H9 (cell line): ENCODE data around the gene SIPA1L3. TPM values are rescaled to one million over a fixed set of nuclear protein-coding genes. Genes with fewer than 3 reads are reported as not detected.

ENCODE experiments used
- DNase-seq: peaks from one replicate; pipeline ENCODE4 v3.0.0-alpha.2; 2017
- H2AFZ ChIP-seq: one replicate; pipeline ENCODE4 v1.6.1; 2013; ENCODE audit warnings: mild to moderate bottlenecking, low read length, control low read depth, moderate library complexity
- H2AK5ac ChIP-seq: 2 replicates; pipeline ENCODE4 v1.6.1; 2013; ENCODE audit warnings: low read length, control low read depth, mixed read lengths; ENCODE audit not compliant: insufficient read length
- H2BK120ac ChIP-seq: one replicate; pipeline ENCODE4 v1.6.1; 2013; ENCODE audit warnings: low read depth, mild to moderate bottlenecking, low read length, control low read depth, inconsistent platforms; ENCODE audit not compliant: poor library complexity, severe bottlenecking
- H2BK12ac ChIP-seq: 2 replicates; pipeline ENCODE4 v1.6.1; 2013; ENCODE audit warnings: low read length, control low read depth, mixed read lengths, low read depth; ENCODE audit not compliant: insufficient read length
- H2BK15ac ChIP-seq: 2 replicates; pipeline ENCODE4 v1.6.1; 2013; ENCODE audit warnings: low read depth, low read length, control low read depth
- H2BK20ac ChIP-seq: one replicate; pipeline ENCODE4 v1.6.1; 2013; ENCODE audit warnings: low read depth, mild to moderate bottlenecking, low read length, control low read depth, inconsistent platforms; ENCODE audit not compliant: poor library complexity, severe bottlenecking
- H2BK5ac ChIP-seq: 2 replicates; pipeline ENCODE4 v1.6.1; 2013; ENCODE audit warnings: low read length, control low read depth, mixed read lengths; ENCODE audit not compliant: insufficient read length
- H3K14ac ChIP-seq: 2 replicates; pipeline ENCODE4 v1.6.1; 2013; ENCODE audit warnings: low read length, control low read depth; ENCODE audit not compliant: insufficient read depth
- H3K18ac ChIP-seq: 2 replicates; pipeline ENCODE4 v1.6.1; 2013; ENCODE audit warnings: low read depth, mild to moderate bottlenecking, mixed read lengths, low read length, control low read depth; ENCODE audit not compliant: insufficient read length
- H3K23ac ChIP-seq: 2 replicates; pipeline ENCODE4 v1.6.1; 2013; ENCODE audit warnings: low read length, control low read depth, mixed read lengths, low read depth; ENCODE audit not compliant: insufficient read length
- H3K23me2 ChIP-seq: 2 replicates; pipeline ENCODE4 v1.6.1; 2013; ENCODE audit warnings: low read depth, mild to moderate bottlenecking, mixed read lengths, low read length, control low read depth; ENCODE audit not compliant: insufficient read length, poor library complexity, severe bottlenecking
- H3K27ac ChIP-seq: 2 replicates; pipeline ENCODE4 v1.5.1; 2013; ENCODE audit warnings: low read length, control low read depth, mixed read lengths, low read depth; ENCODE audit not compliant: insufficient read length
- H3K27me3 ChIP-seq: 2 replicates; pipeline ENCODE4 v1.6.1; 2013; ENCODE audit warnings: low read length, control low read depth, inconsistent platforms; ENCODE audit not compliant: insufficient read depth
- H3K4ac ChIP-seq: 2 replicates; pipeline ENCODE4 v1.6.1; 2013; ENCODE audit warnings: low read depth, mild to moderate bottlenecking, control low read depth, inconsistent platforms, low read length, moderate library complexity
- H3K4me1 ChIP-seq: 2 replicates; pipeline ENCODE4 v1.6.1; 2013; ENCODE audit warnings: low read length, control low read depth, inconsistent platforms; ENCODE audit not compliant: insufficient read depth
- H3K4me2 ChIP-seq: 2 replicates; pipeline ENCODE4 v1.6.1; 2013; ENCODE audit warnings: low read length, control low read depth, mixed read lengths; ENCODE audit not compliant: insufficient read length, insufficient read depth
- H3K56ac ChIP-seq: 2 replicates; pipeline ENCODE4 v1.6.1; 2013; ENCODE audit warnings: low read depth, mild to moderate bottlenecking, mixed read lengths, low read length, control low read depth; ENCODE audit not compliant: insufficient read length
- H3K79me1 ChIP-seq: 2 replicates; pipeline ENCODE4 v1.6.1; 2013; ENCODE audit warnings: low read depth, mild to moderate bottlenecking, moderate library complexity, low read length, control low read depth, inconsistent platforms; ENCODE audit not compliant: insufficient read depth, poor library complexity, severe bottlenecking
- H3K79me2 ChIP-seq: 2 replicates; pipeline ENCODE4 v1.6.1; 2013; ENCODE audit warnings: low read length, control low read depth, inconsistent platforms; ENCODE audit not compliant: insufficient read depth
- H3K9ac ChIP-seq: 2 replicates; pipeline ENCODE4 v1.6.1; 2013; ENCODE audit warnings: low read length, control low read depth, mixed read lengths; ENCODE audit not compliant: insufficient read length; ENCODE audit errors: extremely low read depth
- H3K9me3 ChIP-seq: one replicate; pipeline ENCODE4 v1.6.1; 2013; ENCODE audit warnings: low read depth, low read length, inconsistent platforms; ENCODE audit not compliant: control insufficient read depth
- H3T11ph ChIP-seq: one replicate; pipeline ENCODE4 v1.6.1; 2013; ENCODE audit warnings: mild to moderate bottlenecking, low read length, control low read depth, inconsistent platforms
- H4K20me1 ChIP-seq: one replicate; pipeline ENCODE4 v1.6.1; 2013; ENCODE audit not compliant: control insufficient read depth, insufficient read length, insufficient read depth
- H4K5ac ChIP-seq: 2 replicates; pipeline ENCODE4 v1.6.1; 2013; ENCODE audit warnings: low read depth, mild to moderate bottlenecking, mixed read lengths, low read length, control low read depth; ENCODE audit not compliant: insufficient read length
- H4K8ac ChIP-seq: replicated peaks from 2 replicates; pipeline ENCODE4 v1.6.1; 2013; ENCODE audit warnings: low read length, control low read depth, mixed read lengths, low read depth; ENCODE audit not compliant: insufficient read length
- H4K91ac ChIP-seq: 2 replicates; pipeline ENCODE4 v1.6.1; 2013; ENCODE audit warnings: low read depth, mild to moderate bottlenecking, moderate library complexity, mixed read lengths, low read length, control low read depth; ENCODE audit not compliant: insufficient read length
- H3K27ac Mint-ChIP-seq, 3 experiments: 2 replicates in 2 of 3; 3 replicates in 1 of 3; pipeline ENCODE4 v1.8.0; 2020 to 2021; ENCODE audit warnings: mixed read lengths in 3 of 3, mild to moderate bottlenecking in 1 of 3, moderate library complexity in 1 of 3
- H3K27me3 Mint-ChIP-seq: 2 replicates; pipeline ENCODE4 v1.8.0; 2021; ENCODE audit warnings: low read depth, mild to moderate bottlenecking, moderate library complexity, mixed read lengths
- H3K36me3 Mint-ChIP-seq, 3 experiments: 2 replicates in 2 of 3; 3 replicates in 1 of 3; pipeline ENCODE4 v1.8.0; 2020 to 2021; ENCODE audit warnings: low read depth in 3 of 3, mixed read lengths in 3 of 3; ENCODE audit not compliant: insufficient read depth in 1 of 3
- H3K4me1 Mint-ChIP-seq, 2 experiments: 2 replicates each; pipeline ENCODE4 v1.8.0; 2020; ENCODE audit warnings: mixed read lengths in 2 of 2
- H3K4me3 Mint-ChIP-seq, 2 experiments: 2 replicates in 1 of 2; 3 replicates in 1 of 2; pipeline ENCODE4 v1.8.0; 2020 to 2021; ENCODE audit warnings: mild to moderate bottlenecking in 2 of 2, mixed read lengths in 2 of 2, moderate library complexity in 1 of 2
- H3K9me3 Mint-ChIP-seq, 2 experiments: 2 replicates in 1 of 2; 3 replicates in 1 of 2; pipeline ENCODE4 v1.8.0; 2020; ENCODE audit warnings: mild to moderate bottlenecking in 2 of 2, mixed read lengths in 2 of 2, moderate library complexity in 1 of 2
- CTCF ChIP-seq: fragments of 200-600 bp; sonication (generic); conservative IDR thresholded peaks from 3 replicates; pipeline ENCODE4 v1.8.0; 2021; ENCODE audit warnings: antibody characterized with exemption, mild to moderate bottlenecking
- WGBS: extraction: QIAGEN DNeasy Blood & Tissue Kit; methylation state at CpG from one replicate; pipeline ENCODE4 v1.1.7; 2013; ENCODE audit warnings: missing lambda C conversion rate, low lambda C conversion rate, mixed read lengths; ENCODE audit not compliant: insufficient read length; ENCODE audit errors: extremely low coverage; 5-methylcytosine and 5-hydroxymethylcytosine counted together
- total RNA-seq: library from RNA; stranded (reverse); gene quantifications from 2 replicates; pipeline ENCODE4 v1.2.1, GENCODE V29; 2021

Gene SIPA1L3
- total RNA-seq, 1 experiment from 2014 or later, result 40.1 TPM

- H2AFZ ChIP-seq, result no peak overlapping the region
- H3K27me3 ChIP-seq, result no peaks in the 10 kb centered on the region
- no peak overlapping the region for H2BK5ac ChIP-seq
- no peaks in the 10 kb centered on the region for H3K23me2 ChIP-seq
- no CpG with 5 or more reads among the region's 25 CpGs for WGBS
- peaks cover 40 to 42% of the 10 kb centered on the region in 2 experiments for H3K4me1 Mint-ChIP-seq
- no peaks in the 10 kb centered on the region for H3K79me1 ChIP-seq
- H3K27me3 Mint-ChIP-seq, result no peaks in the 10 kb centered on the region
- H3K4me3 Mint-ChIP-seq, result no peak overlapping the region
- H2BK120ac ChIP-seq, result no peak overlapping the region
- no peak overlapping the region for H3K27ac ChIP-seq
- no peak overlapping the region for H4K91ac ChIP-seq
- H3K9me3 ChIP-seq, result no peaks in the 10 kb centered on the region
- no peak overlapping the region for H3K18ac ChIP-seq
- H3K4ac ChIP-seq, result no peak overlapping the region
- DNase-seq, result no peak
- no peak overlapping the region for H3T11ph ChIP-seq
- peak overlapping the region; percentile 9 to 70 (median 47); a peak in 3 of 7 replicates for H3K27ac Mint-ChIP-seq
- H2BK12ac ChIP-seq, result no peak overlapping the region
- no peak overlapping the region for H2BK20ac ChIP-seq
- H3K23ac ChIP-seq, result no peak overlapping the region
- H2AK5ac ChIP-seq, result no peak overlapping the region
- H2BK15ac ChIP-seq, result no peak overlapping the region
- no peaks in the 10 kb centered on the region for H4K20me1 ChIP-seq
- no peak overlapping the region for H3K56ac ChIP-seq
- no peak overlapping the region for H3K9ac ChIP-seq
- H3K36me3 Mint-ChIP-seq, result no peaks in the 10 kb centered on the region; a peak in 1 of 7 replicates
- no peaks in the 10 kb centered on the region for H3K9me3 Mint-ChIP-seq
- H3K4me1 ChIP-seq, result peaks cover 7% of the 10 kb centered on the region; the same call in 1 of the 2 replicates
- no peak for TF ChIP-seq CTCF
- no peak overlapping the region; the same call in 1 of the 2 replicates for H3K14ac ChIP-seq
- H3K79me2 ChIP-seq, result peaks cover 2% of the 10 kb centered on the region; the same call in 1 of the 2 replicates
- no peak overlapping the region for H4K8ac ChIP-seq
- H3K4me2 ChIP-seq, result no peak overlapping the region
- H4K5ac ChIP-seq, result no peak overlapping the region
Measured at GRCh38 chr19:37950471-37951175, 43.6 kb downstream of the SIPA1L3 start.
